ENCODE measurements around the gene UNC93B1.
"Not testable (repeated sequence)": the region's sequence is repeated elsewhere in the genome, so short reads cannot be mapped to it uniquely, and the experiment has no call there.

DNA sequence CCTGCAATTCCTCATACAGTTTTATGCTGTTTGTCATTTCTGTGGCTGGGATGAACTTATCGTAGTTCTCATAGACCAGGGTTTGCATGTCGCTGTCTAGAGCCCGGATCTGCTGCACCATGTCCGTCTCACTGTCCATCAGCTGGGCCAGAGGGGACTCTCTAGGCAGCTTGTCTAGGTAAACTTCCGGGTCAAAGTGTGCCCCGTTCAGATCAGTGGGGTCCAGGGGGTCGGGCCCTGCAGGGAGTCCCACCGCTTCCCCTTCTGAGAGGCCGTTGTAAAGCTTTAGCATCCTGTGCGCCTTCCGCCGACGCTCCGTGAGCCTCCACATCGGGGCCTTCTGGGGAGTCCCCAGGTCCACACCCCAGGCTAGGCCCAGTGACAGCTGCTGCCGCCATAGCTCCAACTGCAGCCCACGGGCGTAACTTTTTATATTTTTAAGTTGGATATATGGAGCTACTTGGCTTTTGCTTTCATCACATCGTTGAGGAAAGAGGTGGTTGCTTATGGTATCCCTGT is 38.0 kb downstream of the UNC93B1 start:
- TF ChIP-seq CTCF (conservative IDR thresholded peaks at IDR 0.05; ENCODE audit: low read depth, low read length); EZH2 (IDR thresholded peaks at IDR 0.05; ENCODE audit: borderline replicate concordance, low read depth, low read length, poor library complexity, severe bottlenecking): not testable (repeated sequence)
